Fibroblast of skin of right quadriceps (primary cell): ENCODE data around the gene FZD4.
A peak's percentile ranks its signal among the peaks of the same experiment; 100 is the strongest.

Source experiments
- DNase-seq: peaks from one replicate; pipeline ENCODE4 v3.0.0-alpha.2; 2013

The FZD4 gene

DNA sequence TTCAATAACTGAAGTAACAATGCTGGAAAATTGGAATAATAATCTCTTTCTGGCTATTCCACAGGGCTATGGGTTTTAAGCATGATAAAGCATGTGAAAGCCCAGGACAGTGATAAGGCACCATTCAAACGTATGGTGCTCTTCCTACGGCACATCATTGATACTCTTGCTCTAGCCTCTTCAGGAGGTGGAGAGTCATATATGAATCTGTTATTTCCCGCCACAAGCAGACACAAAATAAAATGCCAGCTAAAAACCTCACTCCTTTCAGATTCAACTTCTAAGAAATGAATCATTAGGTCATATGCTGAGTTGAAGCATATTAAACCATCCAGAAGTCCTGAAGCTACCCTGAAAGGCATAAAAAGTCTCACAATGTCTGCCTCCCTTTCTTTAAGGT, 49.9 kb downstream of the FZD4 start:
- DNase-seq, result no peak

DNA sequence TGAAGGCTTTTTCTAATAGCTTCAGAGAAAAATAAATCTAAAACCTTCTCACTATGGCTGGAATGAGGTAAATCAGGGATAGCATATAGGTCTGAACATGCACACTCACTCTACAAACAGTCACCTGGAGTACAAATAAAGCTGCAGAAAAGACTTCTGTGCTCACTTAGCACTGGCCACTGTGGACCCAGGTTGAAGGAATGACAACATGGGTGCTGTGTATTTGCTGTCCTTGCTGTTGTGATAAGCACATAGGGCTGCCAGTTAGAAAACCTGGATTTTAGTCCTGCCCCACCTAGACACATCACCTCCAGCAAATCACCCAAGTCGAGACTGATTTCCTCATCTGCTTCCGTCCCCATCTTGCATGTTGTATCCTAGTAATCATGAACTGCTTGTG, 51.2 kb downstream of the FZD4 start:
- DNase-seq, result no peak

GRCh38 chr11:86902345-86902744, 52.9 kb downstream of the FZD4 start:
- no peak for DNase-seq

DNA sequence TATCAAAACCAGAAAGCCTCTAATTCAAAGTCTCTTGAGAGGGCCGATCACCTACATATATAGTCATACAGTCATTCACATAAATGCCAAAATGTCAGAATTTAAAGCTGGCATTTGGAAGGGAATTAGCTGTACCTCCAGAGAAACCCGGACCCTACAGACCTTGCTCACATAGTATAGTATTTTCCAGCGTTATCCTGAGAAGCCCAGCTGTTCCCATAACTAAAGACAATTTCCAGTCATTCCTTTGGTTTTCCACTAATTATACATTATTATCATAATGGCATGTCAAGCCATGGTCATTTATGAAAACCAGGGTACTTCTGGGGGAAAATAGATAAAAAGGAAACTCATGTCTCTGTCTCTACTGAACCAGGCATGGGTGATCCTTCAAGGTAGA, 53.6 kb downstream of the FZD4 start:
- DNase-seq, result no peak

DNA sequence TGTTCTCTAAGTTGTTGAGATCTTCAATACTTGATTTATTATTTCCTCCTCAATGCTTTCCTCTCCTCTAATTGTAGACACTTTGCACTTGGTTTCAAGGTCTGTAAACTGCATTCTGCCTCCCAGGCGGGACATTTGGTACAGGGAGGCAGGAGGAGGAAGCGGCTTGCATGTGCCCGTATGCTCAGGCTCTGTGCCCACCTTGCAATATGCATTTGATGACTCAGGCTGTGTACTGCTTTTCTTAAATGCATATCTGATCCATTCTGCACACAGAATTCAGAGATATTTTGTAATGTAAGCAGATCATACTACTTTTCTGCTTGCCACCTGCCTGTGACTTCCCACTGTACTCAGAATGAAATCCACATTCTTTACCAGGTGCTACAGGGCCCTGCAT, 55.0 kb downstream of the FZD4 start:
- DNase-seq, result no peak

GRCh38 chr11:86898689-86899088, 56.5 kb downstream of the FZD4 start:
- DNase-seq, result no peak

DNA sequence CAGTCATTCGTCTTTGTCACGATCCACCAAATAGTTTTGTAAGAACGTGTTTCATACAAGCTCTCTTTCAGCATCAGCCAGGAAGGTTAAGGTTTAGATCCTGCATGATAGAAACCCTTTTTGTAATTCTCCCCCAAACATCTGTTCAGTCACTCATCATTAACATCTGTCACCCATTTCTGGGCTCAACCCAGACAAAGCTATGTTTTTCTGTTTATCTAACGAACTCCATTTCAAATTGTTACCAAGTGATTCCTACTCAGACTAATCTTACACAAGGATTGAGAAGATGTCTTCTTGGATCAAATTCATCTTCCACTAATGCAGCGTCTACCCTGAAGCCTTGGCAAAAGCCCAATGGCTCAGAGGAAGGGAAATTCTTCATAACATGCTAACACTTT, 58.8 kb downstream of the FZD4 start:
- DNase-seq, result peak; percentile 86
